Stomach (tissue), 4 donors: ENCODE results near the gene TLL2.

Experiments
- CTCF ChIP-seq, 7 experiments: fragments of 450-650 bp in 4 of 7; fragments of 200-600 bp in 3 of 7; sonication (generic) in 3 of 7; IDR thresholded peaks; one replicate each; pipeline ENCODE4 v1.5.1; 2016 to 2019; ENCODE audit warnings: antibody characterized with exemption in 7 of 7, control low read depth in 2 of 7, mild to moderate bottlenecking in 1 of 7
- EP300 ChIP-seq: sonication (generic); formaldehyde crosslinking; IDR thresholded peaks from one replicate; pipeline ENCODE4 v1.6.1; 2017; ENCODE audit warnings: antibody characterized with exemption
- POLR2A ChIP-seq, 4 donors: fragments of 450-650 bp; IDR thresholded peaks; one replicate each; pipeline ENCODE4 v1.6.1; 2016; ENCODE audit warnings: antibody characterized with exemption in 4 of 4, control low read depth in 2 of 4, mild to moderate bottlenecking in 1 of 4, moderate library complexity in 1 of 4

DNA sequence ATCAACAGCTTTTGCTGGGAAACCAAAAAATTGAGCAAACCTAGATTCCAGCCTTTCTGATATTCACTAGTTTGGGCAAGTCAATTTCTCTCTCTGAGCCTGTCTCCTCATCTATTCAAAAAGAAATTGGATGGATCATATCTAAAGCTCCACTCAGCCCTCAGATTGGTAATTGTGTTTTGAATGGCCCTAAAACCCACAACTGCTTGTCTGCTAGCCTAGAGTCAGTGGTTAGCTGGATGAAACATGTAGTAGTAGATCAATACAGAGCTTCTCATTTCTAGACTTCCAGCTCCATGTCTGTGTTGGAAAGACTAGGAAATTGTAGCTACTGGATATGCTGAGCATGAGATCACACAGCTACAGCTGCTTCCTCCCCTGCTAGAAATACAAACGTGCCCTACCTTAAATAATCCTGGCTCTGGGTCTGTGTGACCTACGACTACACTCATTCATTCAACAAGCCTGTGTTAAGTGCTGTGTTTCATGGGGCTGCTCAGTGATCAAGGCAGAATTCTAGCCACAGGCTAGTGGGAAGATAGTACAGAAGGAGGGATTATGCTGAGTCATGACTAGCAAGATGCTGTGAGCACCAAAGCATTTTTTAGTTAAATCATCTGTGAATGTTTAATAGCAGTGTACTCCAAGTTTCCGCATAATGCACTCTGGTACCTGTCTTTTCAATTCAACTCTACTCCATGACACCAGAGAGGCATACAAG lies 193.8 kb downstream of the TLL2 start:
- TF ChIP-seq CTCF (IDR thresholded peaks at IDR 0.05) (no peak), POLR2A (IDR thresholded peaks at IDR 0.05) (no peak), EP300 (no peak)
